CD4-positive, alpha-beta T cell treated with Interleukin-4 for 4 hours (primary cell): ENCODE data around the gene AGBL4.
A peak's percentile ranks its signal among the peaks of the same experiment; 100 is the strongest.

Source experiments
- DNase-seq: peaks from one replicate; pipeline ENCODE4 v3.0.0-alpha.2; 2020

Gene AGBL4

DNA sequence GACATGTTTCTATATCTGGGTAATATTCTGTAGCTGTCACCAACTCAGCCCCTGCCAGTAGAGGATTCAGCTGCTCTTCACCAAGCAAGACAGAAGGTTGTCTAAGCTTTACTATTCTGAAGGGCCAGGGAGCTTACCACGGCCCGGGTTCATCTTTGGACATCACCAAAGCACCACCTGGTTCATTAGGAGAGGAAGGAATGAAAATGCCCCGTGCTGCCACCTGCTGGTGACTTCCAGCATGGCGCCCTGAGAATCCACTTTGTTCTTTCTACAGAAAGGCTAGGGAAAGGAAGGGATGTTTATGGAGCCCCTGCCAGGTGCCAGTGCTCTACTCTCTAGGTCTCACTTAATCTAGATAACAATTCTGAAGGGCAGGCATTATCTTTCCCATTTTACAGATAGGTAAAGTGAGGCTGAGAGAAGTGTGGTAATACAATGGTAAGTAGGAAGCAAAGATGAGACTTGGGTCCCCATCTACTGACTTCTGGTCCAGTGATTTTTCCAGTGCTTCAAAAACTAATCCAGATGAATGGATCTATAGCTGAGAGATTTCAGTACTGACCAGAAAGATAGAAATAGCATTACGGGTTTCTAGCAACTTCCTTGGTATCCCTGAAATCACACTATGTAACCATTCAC is 1326.6 kb downstream of the AGBL4 start:
- DNase-seq: peak; percentile 47

DNA sequence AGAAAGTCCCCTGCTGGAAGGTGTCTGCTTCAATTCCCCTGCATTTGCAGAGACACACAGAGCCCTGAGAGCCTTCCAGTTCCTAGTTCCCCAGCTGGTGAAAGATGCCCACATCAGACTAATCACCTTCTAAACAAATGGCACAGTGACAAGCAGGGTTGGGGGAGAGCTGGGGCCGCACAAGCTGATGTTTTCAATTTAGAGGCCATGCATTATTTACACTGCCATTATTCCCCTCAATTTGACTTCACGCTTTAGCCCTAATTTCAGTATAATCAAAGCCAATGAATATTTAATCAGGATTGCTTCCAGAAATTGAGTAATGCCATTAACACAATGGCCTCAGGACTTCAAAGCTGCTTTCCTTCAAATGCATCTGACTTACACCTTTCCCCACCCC is 1328.6 kb downstream of the AGBL4 start:
- no peak for DNase-seq

DNA sequence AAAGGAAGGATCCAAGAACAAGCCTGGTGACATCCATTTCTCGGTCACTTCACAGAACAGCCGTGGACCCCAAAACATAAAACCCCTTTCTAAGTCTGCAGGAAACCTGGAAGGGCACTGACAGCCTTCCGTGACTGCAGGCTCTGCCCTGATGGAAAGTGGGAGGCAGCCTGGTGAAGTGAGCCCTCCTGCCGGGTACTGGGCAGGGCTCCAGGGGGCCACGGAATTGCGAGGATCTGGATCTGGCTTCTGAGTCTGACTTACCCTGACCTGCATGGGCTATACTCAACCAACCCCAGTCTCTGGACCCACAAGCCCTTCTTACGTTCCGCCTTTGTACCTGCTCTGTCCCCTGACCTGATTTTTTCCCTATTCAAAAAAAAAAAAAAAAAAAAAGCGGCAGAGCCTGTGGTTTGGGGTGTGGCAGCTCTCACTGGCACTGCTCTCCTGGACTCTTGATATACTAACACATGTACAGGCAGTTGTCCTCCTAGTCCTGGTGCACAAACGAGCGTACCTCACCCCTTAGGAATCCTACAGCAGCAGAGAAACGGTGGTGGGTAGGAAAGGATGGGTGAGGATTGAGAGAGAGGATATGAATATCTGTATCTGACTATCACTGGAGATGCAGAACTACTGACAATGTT is 1330.0 kb downstream of the AGBL4 start:
- no peak for DNase-seq

DNA sequence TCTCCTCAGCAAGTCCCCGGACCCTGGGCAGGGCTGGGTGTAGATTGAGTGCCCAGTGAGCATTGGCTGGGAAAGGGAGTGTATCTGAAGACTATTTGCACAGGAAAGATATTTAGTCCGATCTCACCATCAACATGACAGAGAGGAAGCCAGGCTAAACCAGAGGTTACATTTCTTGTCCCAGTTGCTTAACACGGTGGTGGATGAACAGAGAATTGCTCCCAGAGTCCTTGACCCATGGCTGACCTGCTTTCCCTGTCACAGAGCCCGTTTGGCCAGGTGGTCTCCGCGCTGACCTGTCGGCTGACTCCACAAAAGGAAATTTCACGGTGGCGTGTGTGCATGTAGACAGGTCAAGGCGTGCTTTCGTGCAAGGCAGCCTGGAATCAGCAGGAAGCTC is 1330.6 kb downstream of the AGBL4 start:
- no peak for DNase-seq

DNA sequence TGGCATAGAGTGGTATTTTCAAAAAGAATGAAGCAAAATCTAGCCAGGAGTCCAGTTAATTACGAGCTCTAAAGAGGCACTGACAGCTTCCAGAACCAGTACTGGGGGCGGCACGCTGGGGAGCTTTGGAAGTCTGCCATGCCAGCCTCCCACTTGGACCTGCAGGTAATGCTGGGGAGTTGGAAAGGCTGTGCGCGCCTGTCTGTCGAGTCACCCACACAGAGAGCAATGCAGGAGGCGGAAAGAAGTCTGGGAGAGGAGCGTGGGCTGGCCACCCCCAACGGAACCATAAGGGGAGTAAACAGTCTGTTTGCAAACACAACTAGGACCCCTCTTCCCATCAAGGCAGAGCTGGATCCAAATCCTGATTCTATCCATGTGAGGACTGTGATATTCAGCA is 1331.5 kb downstream of the AGBL4 start:
- no peak for DNase-seq

DNA sequence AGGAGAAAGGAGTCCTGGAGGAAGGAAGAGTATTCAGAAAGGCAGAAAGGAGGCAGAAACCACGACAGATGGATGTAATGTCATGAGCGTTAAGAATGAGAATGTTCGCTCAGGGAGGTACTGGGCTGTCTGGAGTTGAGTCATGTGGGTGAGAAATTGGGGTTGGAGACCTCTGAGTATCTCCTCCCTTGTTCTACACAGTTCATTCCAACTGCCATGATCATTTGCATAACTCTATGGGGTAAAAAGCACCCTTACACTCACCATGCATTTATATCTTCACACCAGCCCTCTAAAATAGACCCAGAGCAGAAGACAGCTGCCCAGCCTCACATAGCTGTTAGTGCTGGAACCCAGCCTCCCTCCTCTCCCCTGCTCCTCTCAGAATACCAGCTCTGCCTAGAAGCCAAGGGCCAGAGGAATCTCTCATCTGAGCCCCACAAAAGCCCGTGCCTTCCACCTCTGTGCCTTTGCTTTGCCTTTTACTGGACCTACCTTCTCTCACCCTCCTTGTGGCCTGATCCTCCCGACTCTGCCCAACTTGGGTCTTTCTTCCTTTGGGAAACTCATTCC is 1332.2 kb downstream of the AGBL4 start:
- DNase-seq: no peak

DNA sequence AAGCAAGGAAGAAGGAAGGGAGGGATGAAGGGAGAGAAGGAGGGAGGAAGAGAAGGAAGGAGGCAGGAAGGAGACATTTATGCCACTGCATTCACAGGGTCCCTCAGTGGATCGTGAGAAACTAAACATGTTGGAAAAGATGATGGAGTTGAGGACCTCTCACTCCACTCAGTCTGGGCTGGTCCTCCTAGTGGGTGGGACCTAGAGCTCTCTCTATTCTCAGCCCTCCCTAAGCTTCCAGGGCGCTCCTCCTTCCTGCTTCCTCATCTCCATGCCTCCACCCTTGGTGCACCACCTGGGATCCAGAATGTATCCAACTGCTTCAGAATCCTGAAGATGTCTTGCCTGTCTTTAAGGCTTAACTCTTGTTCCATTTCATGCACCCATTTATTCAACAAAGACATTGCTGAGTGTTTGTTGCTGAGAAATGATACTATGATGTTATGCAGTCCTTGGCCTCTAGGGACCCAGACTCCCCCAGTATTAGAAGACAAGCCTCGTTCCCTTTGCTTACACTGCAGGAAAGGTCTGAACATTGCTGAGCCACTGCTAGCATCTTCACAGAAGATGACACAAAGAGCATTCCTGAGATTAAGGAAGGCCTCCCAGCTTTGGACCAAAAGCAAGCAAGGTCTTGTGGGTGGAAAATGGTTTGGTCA is 1335.5 kb downstream of the AGBL4 start:
- DNase-seq: no peak

DNA sequence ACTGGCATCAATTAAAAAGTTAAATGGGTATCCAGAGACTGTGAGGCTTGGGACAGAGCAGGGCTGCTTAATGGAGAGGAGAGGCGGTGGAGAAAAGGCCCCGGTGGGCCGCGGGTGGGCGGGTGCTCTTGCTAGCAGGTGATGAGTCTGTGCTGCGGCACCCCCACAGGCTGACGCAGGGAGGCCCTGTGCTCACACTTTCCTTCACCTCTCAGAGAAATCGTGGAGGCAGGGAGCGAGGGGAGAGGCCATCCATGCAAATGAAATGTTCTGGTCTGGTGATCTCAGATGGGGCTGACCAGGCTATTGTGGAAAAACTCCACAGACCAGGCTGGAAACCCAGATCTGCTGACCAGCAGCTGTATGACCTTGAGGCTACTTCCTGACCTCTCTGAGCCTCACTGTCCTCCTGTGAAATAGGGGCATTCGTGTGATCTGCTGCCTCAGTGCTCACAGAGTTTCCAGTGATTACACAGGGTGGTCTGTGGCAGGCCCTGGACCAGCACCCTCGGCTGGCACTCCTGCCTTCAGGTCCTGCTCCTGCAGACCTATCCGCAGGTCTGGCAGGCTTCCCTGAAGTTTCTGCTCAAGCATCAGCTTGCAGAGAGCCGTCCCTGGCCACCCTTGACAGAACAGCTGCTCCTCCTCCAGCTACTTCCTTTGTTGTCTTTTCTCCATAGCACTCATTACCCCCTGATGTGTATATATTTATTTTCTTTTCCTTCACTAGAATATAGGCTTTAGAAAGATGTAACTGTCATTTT is 1336.3 kb downstream of the AGBL4 start:
- no peak for DNase-seq

DNA sequence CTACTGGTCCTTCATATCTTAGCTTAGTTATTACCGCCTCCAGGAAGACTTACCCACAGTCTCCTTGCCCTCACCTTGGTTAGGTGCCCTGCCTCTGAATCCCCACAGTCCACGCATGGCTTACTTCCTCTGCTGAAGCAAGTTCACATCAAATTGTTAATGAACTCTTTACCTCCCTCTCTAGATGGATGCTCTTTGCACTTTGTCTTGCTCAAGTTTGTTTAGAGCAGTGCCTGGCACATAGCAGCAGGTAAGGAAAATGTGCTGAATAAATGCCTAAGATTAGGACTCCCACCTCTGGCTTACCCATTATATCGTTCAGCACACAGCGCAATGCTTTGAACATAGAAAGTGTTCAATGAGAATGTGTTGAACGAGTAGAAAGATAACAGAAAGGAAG is 1337.6 kb downstream of the AGBL4 start:
- DNase-seq: no peak

DNA sequence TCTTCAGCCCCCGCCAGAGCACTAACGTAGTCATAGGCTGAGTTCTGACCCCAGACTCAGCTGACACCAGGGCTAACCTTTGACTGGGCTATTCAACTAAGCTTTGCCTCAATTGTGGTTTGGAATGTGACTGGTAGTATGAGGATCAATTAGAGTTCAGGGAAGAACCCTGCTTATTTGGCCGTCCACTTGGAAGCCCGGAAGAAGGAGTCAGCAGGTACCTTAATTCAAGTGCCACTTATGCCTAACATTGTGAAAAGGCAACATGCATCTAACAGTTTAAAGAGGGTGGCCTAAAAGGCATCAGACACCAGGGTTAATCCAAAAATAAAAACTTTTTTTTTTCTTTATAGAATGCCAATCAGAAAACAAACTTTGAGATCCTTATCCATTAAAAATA is 1339.4 kb downstream of the AGBL4 start:
- no peak for DNase-seq

DNA sequence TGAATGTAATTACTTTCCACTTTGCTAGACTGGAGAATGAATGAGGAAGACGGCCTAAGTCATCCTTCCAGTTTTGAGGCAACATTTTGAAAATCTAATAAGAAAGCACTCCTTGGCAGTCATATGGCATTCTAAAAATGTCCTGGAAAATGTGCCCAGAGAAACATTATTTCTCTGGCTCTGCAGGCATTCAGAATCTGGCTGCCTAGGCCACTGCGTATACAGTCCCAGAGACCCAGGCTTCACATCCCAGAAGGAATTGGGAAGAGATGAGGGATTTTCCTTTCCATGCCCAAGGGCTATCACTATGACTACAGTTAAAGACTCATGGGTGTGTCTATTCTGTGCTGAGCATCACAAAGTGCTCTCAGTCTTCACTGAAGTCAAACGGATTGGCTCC is 1339.9 kb downstream of the AGBL4 start:
- DNase-seq: no peak

DNA sequence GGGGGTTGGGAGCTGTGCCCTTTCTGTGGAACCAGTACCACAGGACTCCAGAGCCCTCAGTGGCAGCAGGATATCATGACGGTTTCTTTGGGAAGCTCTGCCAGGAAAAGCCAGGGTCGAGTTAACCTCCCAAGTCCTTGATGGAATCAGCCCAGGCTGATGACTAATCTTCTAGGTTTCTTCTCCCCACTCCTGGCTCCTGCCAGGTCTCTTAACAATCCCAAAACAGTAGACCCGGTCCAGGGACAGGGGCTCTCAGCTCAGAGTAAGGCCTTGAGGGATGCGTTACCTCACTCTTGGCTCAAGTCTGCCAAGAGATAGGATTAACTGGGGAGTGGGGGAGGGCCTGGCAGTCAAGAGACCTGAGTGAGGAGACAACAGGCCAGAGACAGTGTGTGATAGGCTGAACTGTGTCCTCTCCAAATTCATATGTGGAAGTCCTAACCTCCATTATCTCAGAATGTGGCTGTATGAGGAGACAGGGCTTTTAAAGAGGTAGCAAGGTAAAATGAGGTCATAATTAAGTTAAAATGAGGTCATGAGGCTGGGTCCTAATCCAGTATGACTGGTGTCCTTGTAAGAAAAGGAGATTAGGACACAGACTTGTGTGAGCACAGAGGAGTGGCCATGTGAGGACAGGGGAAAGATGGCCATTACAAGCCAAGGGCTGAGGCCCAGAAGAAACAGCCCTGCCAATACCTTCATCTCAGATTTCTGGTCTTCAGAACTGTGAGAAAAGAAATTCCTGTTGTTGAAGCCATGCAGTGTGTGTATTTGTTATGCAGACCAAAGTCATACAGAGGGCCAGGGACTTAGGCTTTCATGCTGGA is 1342.1 kb downstream of the AGBL4 start:
- DNase-seq: no peak

DNA sequence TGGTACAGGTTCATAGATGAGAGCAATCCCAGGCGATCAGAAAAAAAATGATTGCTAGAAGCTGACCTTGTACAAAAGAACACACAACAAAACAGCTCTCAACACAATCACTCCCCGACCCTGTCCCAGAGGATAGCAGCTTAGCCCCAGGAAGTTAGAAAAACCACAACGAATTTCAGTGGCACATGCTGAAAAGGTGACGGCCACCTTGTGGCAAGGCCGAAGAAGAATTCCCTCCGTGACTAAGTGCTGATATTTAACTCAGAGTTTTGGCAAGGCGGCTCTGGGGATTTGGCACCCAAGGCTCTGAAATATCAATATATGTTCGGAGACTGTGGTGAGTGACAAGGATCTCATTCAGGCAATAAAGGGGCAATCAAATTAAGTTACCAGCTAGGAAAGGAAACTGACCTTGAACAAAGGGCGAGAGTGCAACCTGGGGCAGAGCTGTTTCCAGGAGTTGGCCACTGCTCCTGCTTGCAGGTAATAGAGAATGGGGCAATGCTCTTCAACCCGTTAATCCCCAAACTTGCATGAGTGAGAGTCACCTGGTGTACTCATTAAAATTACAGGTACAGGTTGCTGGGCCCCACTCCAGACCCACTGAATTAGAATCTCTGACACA is 1343.2 kb downstream of the AGBL4 start:
- no peak for DNase-seq

DNA sequence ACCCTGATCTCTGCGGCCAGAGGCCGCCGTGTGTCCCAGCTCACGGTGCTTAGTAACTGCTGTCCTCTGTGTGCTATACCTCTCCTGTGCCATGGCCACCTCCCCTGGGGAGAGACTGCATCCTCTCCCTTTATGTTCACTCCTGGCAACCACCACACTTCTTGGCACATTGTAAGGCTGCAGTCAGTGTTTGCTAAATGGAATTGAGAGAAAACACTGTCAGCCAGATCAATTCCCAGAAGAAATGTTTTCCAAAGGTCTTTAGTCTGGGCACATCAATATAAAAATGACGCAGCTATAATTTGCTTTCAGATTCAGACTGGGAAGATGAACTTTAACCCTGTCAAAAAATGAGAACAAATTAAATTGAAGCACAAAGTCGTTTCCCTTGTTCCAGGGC is 1343.9 kb downstream of the AGBL4 start:
- no peak for DNase-seq

DNA sequence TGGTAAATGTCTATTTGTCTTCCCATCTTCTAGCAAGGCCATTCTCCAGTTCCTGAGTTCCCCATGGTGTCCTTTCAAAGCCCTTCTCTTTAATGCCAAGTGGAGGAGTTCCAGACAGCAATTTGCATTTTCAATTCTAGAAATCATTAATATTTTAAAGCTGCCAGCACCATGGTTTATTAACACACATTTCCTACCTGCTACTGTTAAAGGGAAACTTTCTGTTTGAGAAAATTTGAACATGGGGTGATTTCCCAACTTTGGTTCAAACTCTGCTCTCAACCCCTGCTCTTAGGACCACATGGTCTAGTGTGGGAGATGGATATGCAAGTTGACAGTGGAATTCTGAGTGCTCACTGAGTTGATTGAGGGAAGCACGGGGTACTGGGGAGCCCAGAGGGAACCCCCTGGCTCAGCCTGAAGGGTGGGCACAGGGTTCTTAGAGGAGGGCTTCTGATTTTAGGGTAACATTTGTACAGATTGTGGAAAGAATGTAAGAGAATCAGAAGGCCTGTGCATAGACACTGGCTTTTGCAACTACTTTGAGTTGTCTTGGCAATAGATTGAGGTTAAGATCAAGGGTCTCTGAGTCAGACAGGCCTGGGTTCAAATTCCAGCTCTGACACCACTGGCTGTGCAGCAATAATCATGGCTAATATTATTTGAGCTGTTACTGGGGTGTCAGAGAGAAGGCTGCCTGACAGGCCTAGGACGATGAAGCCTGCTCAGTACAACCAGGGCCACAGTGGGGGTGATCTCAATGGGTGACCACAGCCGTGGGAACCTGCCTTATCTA is 1344.8 kb downstream of the AGBL4 start:
- no peak for DNase-seq

DNA sequence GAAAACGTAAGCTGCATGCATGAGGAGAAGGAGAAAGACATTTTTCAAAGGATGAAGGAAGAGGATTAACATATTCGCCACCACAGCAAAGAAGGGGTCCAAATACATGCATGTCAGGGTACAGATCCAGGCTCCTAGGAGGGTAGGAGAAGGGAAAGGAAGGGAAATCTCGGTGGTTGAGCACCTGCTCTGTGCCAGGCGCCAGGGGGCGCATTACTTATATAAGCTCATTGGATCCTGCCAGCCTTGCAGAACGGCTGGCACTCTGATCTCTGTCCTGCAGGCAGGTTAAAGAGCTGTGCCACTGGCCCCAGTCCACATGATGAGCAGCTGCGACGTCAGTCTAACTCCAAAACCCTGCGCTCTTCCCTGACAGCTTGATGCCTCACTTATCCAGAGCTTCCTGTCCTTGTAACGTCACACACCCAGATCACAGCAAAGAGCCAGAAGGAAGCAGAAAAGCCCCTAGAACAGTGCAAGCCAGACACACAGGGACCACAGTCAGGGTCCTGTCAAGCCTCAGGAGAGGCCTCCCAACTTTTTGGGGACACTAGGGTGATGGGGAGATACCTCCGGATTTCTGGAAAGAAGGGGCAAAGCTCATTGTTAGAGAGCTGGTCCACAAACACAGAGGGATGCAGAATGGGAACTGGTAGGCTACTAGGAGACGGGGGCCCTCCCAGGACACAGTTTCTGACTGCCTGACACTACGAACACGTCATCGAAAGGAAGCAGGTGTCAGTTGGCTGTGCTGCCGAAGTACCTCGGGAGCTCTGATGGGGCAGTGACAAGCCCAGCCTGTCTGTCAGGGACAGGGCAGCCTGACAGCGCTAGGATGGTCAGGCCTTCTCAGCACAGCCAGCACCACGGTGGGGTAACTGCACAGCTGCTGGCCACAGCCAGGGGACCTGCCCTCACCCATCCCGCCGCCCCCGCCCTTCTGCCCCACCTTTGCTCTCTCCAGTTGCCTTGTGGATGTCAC is 1346.2 kb downstream of the AGBL4 start:
- DNase-seq: peak; percentile 4

DNA sequence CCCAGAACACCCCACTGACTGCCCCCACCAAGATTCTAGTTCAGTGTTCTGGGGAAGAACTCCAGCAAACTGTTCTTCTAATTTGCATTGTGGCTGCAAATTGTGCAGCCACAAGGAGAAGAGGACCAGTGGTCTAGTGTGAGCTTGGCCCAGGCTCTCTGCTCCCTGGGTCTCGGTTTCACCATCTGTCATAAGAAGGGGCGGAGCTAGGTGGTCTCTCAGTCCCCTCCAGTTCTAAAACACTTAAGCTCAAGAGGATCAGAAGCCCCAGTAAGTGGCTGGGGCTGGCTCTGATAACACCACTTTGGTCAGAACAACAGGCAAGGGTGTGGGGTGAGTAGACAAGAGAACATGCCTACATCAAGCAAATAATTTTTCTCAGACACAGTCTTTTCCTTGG is 1346.9 kb downstream of the AGBL4 start:
- no peak for DNase-seq

DNA sequence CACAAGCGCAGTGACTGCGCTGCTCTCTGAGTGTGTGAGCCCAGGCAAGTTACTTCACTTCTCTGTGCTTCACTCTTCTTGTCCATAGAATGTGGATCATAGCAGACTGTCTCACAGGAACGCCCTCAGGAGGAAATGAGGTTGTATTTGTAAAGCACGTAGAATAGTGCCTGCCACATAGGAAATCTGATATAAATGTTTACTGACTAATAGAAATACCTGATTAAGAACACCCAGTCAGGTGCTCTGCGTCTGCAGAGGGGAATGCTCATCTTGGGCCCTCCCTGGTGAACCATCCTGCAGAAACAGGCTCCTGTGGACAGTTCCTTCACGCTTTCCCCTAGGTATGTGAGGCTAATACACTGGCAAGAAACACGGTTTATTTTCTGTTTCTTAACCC is 1347.4 kb downstream of the AGBL4 start:
- no peak for DNase-seq

DNA sequence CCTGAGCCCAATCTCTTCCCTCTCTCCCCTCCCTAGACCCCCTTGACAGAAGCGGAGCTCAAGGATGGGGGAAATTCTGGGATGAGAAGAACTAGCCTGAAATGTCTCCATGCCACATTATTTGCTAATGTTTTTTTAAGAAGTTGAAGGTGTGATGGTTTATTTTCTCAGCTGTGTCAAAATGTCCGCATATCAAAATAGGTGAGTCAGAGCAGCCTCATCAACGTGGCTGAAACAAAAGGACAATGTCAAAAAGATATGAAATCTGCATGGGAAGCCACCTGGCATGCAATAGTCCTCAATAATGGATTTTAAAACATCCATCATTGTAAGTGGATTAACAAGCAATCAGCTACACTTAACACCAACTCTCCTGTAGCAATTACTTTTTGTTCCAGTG is 1348.5 kb downstream of the AGBL4 start:
- DNase-seq: no peak

DNA sequence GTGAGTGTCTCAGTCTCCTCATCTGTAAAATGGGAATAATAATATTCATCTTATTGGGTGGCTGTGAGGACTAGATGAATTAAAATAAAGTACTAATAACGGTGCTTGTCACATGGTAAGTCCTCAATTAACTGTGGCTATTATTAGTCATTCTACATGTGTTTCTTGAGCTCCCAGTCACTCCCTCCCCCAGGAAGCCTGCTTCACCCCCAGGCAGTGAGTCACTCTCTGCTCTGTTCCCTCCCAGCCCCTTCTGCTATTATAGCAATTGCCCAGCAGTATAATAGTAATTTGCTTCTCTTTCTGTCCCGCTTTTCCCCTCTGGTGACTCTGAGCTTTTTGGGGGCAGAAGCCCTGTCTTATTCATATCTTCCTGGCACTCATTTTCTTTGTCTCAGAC is 1349.1 kb downstream of the AGBL4 start:
- DNase-seq: no peak
